WTC11 (cell line): ENCODE measurements around the gene GSTT2. TPM values are rescaled to one million over a fixed set of nuclear protein-coding genes. Genes with fewer than 3 reads are reported as not detected.
A peak's percentile ranks its signal among the peaks of the same experiment; 100 is the strongest.
"Not testable (repeated sequence)": the region's sequence is repeated elsewhere in the genome, so short reads cannot be mapped to it uniquely, and the experiment has no call there.

Experiments
- ATAC-seq: fragments of 200-7000 bp; cut with Tn5 transposase; 2 replicates; pipeline ENCODE4 v1.10.0; 2021; ENCODE audit warnings: mild to moderate bottlenecking, moderate library complexity
- CTCF ChIA-PET: fragments of 300-600 bp; sonication (Branson Sonifier 250); formaldehyde crosslinking; loops from one replicate; lab custom pipeline; 2021; ENCODE audit warnings: antibody characterized with exemption; lab: Charles Lee
- POLR2A ChIA-PET: fragments of 350-600 bp; sonication (Branson Sonifier 250); formaldehyde crosslinking; loops from one replicate; lab custom pipeline; 2021; ENCODE audit warnings: antibody characterized with exemption; lab: Charles Lee
- DNase-seq: peaks from one replicate; pipeline ENCODE4 v3.0.0; 2021; ENCODE audit warnings: low spot score
- H3K27ac Mint-ChIP-seq: 2 replicates; pipeline ENCODE4 v1.8.0; 2021; ENCODE audit warnings: mixed read lengths
- H3K27me3 Mint-ChIP-seq: 2 replicates; pipeline ENCODE4 v1.8.0; 2021; ENCODE audit warnings: low read depth, mild to moderate bottlenecking, moderate library complexity, mixed read lengths
- H3K36me3 Mint-ChIP-seq: 2 replicates; pipeline ENCODE4 v1.8.0; 2021; ENCODE audit warnings: mixed read lengths
- H3K4me1 Mint-ChIP-seq: 2 replicates; pipeline ENCODE4 v1.8.0; 2022; ENCODE audit warnings: mixed read lengths
- H3K4me3 Mint-ChIP-seq: 2 replicates; pipeline ENCODE4 v1.8.0; 2021; ENCODE audit warnings: mild to moderate bottlenecking, moderate library complexity, mixed read lengths
- H3K9me3 Mint-ChIP-seq: 2 replicates; pipeline ENCODE4 v1.8.0; 2021; ENCODE audit warnings: mixed read lengths
- CTCF ChIP-seq: fragments of 200-600 bp; IDR thresholded peaks from 2 replicates; pipeline ENCODE4 v1.8.0; 2022; ENCODE audit warnings: antibody characterized with exemption
- FOXK1 ChIP-seq: sonication (generic); formaldehyde crosslinking; IDR thresholded peaks from 2 replicates; pipeline ENCODE4 v1.8.0; 2022; ENCODE audit warnings: mild to moderate bottlenecking, moderate library complexity, missing genetic modification reagents
- GRHL2 ChIP-seq: fragments of 250-450 bp; sonication (Bioruptor Pico); IDR thresholded peaks from 2 replicates; pipeline ENCODE4 v1.8.0; 2022; ENCODE audit warnings: mild to moderate bottlenecking, moderate library complexity; ENCODE audit not compliant: insufficient replicate concordance, severe bottlenecking
- MAX ChIP-seq: sonication (generic); formaldehyde crosslinking; IDR thresholded peaks from 2 replicates; pipeline ENCODE4 v1.8.0; 2022; ENCODE audit warnings: mild to moderate bottlenecking, missing genetic modification reagents
- MYBL2 ChIP-seq: sonication (generic); formaldehyde crosslinking; IDR thresholded peaks from 2 replicates; pipeline ENCODE4 v1.8.1; 2023; ENCODE audit warnings: mild to moderate bottlenecking, moderate library complexity, missing genetic modification reagents
- NR2C2 ChIP-seq: sonication (generic); formaldehyde crosslinking; IDR thresholded peaks from 2 replicates; pipeline ENCODE4 v1.8.0; 2022; ENCODE audit warnings: mild to moderate bottlenecking, missing genetic modification reagents
- PREB ChIP-seq: sonication (generic); formaldehyde crosslinking; IDR thresholded peaks from 2 replicates; pipeline ENCODE4 v1.8.1; 2022; ENCODE audit warnings: mild to moderate bottlenecking, missing genetic modification reagents, moderate library complexity, borderline replicate concordance
- PRRX2 ChIP-seq: fragments of 250-450 bp; sonication (Bioruptor Pico); IDR thresholded peaks from 2 replicates; pipeline ENCODE4 v1.8.0; 2021; ENCODE audit warnings: mild to moderate bottlenecking
- STAT6 ChIP-seq: sonication (generic); formaldehyde crosslinking; conservative IDR thresholded peaks from 2 replicates; pipeline ENCODE4 v1.8.1; 2023; ENCODE audit warnings: mild to moderate bottlenecking, low read depth, missing genetic modification reagents, moderate library complexity
- USF1 ChIP-seq: sonication (generic); formaldehyde crosslinking; IDR thresholded peaks from 2 replicates; pipeline ENCODE4 v1.8.0; 2022; ENCODE audit warnings: mild to moderate bottlenecking, missing genetic modification reagents
- USF2 ChIP-seq: sonication (generic); formaldehyde crosslinking; IDR thresholded peaks from 2 replicates; pipeline ENCODE4 v1.8.1; 2023; ENCODE audit warnings: mild to moderate bottlenecking, missing genetic modification reagents, moderate library complexity
- ZNF281 ChIP-seq: sonication (generic); formaldehyde crosslinking; IDR thresholded peaks from 2 replicates; pipeline ENCODE4 v1.8.0; 2023; ENCODE audit warnings: mild to moderate bottlenecking, missing genetic modification reagents
- ZNF671 ChIP-seq: fragments of 250-450 bp; sonication (Bioruptor Pico); IDR thresholded peaks from 2 replicates; pipeline ENCODE4 v1.8.0; 2021; ENCODE audit warnings: mild to moderate bottlenecking
- total RNA-seq: library from RNA; stranded (reverse); gene quantifications from 3 replicates; pipeline ENCODE4 v1.2.3, GENCODE V29; 2021

GSTT2 gene
- total RNA-seq, 1 experiment from 2014 or later, result 0.50 TPM

GRCh38 chr22:23984430-23984829 is 4.5 kb downstream of the GSTT2 start:
- Mint-ChIP-seq H3K27me3 (peaks cover 6% of the 10 kb centered on the region), H3K36me3 (peaks cover 10% of the 10 kb centered on the region), H3K27ac (peak overlapping the region; percentile 95), H3K4me3 (0 out of 2 replicates have a peak overlapping the region, but pooled peaks have one; percentile 37), H3K9me3 (peaks cover 21% of the 10 kb centered on the region), H3K4me1 (peaks cover 23% of the 10 kb centered on the region)
- CTCF ChIA-PET, result interaction anchor here (0.6 to 0.7 kb wide), 2 partner anchors 190 to 195 kb away, joined by 3 to 7 read pairs; no protein-coding TSS in a partner anchor
- no peak for TF ChIP-seq ZNF281 (CRISPR knock-in tag)
- no peak for TF ChIP-seq USF1 (CRISPR knock-in tag)
- TF ChIP-seq NR2C2 (CRISPR knock-in tag), result no peak
- no peak for TF ChIP-seq PREB (CRISPR knock-in tag)
- TF ChIP-seq GRHL2 (CRISPR knock-in tag), result no peak
- TF ChIP-seq PRRX2, result no peak
- peak; percentile 87 for TF ChIP-seq CTCF
- no peak for TF ChIP-seq STAT6
- TF ChIP-seq USF2, result peak; percentile 11; the same call in 1 of the 2 replicates
- TF ChIP-seq ZNF671 (CRISPR knock-in tag), result no peak
- TF ChIP-seq FOXK1, result no peak
- TF ChIP-seq MAX (CRISPR knock-in tag), result peak; percentile 48; the same call in 1 of the 2 replicates
- TF ChIP-seq MYBL2 (CRISPR knock-in tag), result no peak
- POLR2A ChIA-PET, result no interaction called here
- ATAC-seq, result peak; percentile 75
- peak; percentile 79 for DNase-seq

- H3K36me3 Mint-ChIP-seq, H3K27me3 Mint-ChIP-seq, POLR2A ChIA-PET, ATAC-seq, CTCF ChIA-PET, H3K27ac Mint-ChIP-seq, DNase-seq, H3K4me3 Mint-ChIP-seq: not testable (repeated sequence)
- peaks cover 21% of the 10 kb centered on the region for H3K9me3 Mint-ChIP-seq
- 0 out of 2 replicates have a peak, but pooled peaks have one; percentile 17 for TF ChIP-seq USF2
- peaks cover 23% of the 10 kb centered on the region for H3K4me1 Mint-ChIP-seq
Observed at GRCh38 chr22:23986089-23986488, 6.2 kb downstream of the GSTT2 start.

- DNase-seq, H3K27me3 Mint-ChIP-seq, CTCF ChIA-PET, ATAC-seq, H3K36me3 Mint-ChIP-seq, H3K27ac Mint-ChIP-seq, H3K4me3 Mint-ChIP-seq, POLR2A ChIA-PET: not testable (repeated sequence)
- Mint-ChIP-seq H3K4me1 (peaks cover 23% of the 10 kb centered on the region), H3K9me3 (peaks cover 21% of the 10 kb centered on the region)
Observed at GRCh38 chr22:23986538-23987178, 6.7 kb downstream of the GSTT2 start.

GRCh38 chr22:23989583-23990244 is 9.8 kb downstream of the GSTT2 start:
- DNase-seq, H3K27me3 Mint-ChIP-seq, H3K4me3 Mint-ChIP-seq, H3K36me3 Mint-ChIP-seq, POLR2A ChIA-PET, H3K27ac Mint-ChIP-seq: not testable (repeated sequence)
- ATAC-seq, result peak; percentile 68
- Mint-ChIP-seq H3K4me1 (peaks cover 20% of the 10 kb centered on the region), H3K9me3 (peaks cover 21% of the 10 kb centered on the region)
- CTCF ChIA-PET, result interaction anchor here (0.7 kb wide), 1 partner anchor 190 kb away, joined by 3 read pairs; no protein-coding TSS in a partner anchor
